GM06990 (cell line): ENCODE results near the gene SMARCAD1.
"Not testable (repeated sequence)": the region's sequence is repeated elsewhere in the genome, so short reads cannot be mapped to it uniquely, and the experiment has no call there.

Experiments used
- DNase-seq: peaks from one replicate; pipeline ENCODE4 v3.0.0-alpha.2; 2011; ENCODE audit not compliant: insufficient read length; ENCODE audit errors: extremely low read depth
- H3K27me3 ChIP-seq: replicated peaks from 2 replicates; pipeline ENCODE4 v1.6.0; 2011; ENCODE audit warnings: low read length; ENCODE audit not compliant: control insufficient read depth, insufficient read depth
- H3K36me3 ChIP-seq: 2 replicates; pipeline ENCODE4 v1.5.1; 2011; ENCODE audit warnings: low read length; ENCODE audit not compliant: control insufficient read depth, insufficient read depth
- H3K4me3 ChIP-seq: replicated peaks from 2 replicates; pipeline ENCODE4 v1.5.1; 2011; ENCODE audit warnings: low read depth, mild to moderate bottlenecking, control low read depth, low read length
- CTCF ChIP-seq: IDR thresholded peaks from 2 replicates; pipeline ENCODE4 v1.5.1; 2011; ENCODE audit warnings: low read length, control low read depth, mild to moderate bottlenecking, inconsistent platforms; ENCODE audit not compliant: insufficient read depth, poor library complexity, severe bottlenecking

SMARCAD1 gene

DNA sequence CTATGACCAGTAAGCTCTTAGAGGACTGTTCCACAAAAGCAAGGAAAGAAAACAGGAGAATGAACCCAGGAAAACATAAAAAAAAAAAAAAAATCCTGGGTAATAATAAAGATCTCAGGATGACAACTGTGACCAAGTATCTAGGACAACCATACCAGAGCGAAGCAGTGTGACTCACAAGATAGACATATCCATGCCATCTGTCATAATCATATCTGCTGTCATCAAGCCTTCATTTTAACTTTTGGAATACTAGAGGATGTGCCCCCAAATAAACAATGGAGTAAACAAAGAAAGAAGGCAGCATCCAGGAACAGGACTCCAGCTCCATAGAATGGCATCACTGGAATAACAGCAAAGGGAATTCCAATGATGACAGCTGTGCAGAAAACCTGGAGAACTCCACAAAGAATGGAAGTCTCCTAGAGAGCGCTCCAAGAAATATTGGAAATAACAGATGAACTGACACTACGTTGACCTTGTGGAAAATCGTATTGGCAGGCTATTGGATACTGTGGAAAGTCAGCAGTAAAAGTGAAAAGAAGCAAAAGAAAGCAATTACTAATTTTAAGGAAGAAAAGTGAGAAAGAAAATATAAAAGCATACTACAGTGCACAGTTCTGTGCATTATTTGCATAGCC is 99.7 kb downstream of the SMARCAD1 start:
- Histone ChIP-seq H3K27me3 (no peaks in the 10 kb centered on the region), H3K36me3 (no peaks in the 10 kb centered on the region), H3K4me3 (no peak overlapping the region)
- TF ChIP-seq CTCF: no peak
- DNase-seq: no peak

DNA sequence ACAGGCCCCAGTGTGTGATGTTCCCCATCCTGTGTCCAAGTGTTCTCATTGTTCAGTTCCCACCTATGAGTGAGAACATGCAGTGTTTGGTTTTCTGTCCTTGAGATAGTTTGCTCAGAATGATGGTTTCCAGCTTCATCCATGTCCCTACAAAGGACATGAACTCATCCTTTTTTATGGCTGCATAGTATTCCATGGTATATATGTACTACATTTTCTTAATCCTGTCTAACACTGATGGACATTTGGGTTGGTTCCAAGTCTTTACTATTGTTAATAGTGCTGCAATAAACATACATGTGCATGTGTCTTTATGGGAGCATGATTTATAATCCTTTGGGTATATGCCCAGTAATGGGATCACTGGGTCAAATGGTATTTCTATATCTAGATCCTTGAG is 112.3 kb downstream of the SMARCAD1 start:
- H3K27me3 ChIP-seq, H3K36me3 ChIP-seq, H3K4me3 ChIP-seq, DNase-seq: not testable (repeated sequence)

DNA sequence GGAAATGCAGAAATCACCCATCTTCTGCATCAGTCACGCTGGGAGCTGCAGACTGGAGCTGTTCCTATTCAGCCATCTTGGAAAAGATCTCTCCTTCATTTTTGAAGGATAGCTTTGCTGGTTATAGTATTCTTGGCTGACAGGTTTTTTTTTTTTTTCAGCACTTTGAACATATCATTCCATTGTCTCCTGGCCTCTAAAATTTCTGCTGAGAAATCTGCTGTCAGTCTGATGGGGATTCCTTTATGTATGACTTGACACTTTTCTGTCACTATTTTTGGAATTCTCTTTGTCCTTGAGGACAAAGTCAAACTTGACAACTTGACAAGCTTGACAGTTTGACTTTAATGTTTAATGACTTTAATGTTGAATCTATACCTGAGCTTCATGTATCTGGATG is 118.2 kb downstream of the SMARCAD1 start:
- DNase-seq: no peak
- no peaks in the 10 kb centered on the region for H3K27me3 ChIP-seq
- no peak overlapping the region for H3K4me3 ChIP-seq
- H3K36me3 ChIP-seq: no peaks in the 10 kb centered on the region
- no peak for TF ChIP-seq CTCF

GRCh38 chr4:94329933-94330332 is 122.3 kb downstream of the SMARCAD1 start:
- no peak for TF ChIP-seq CTCF
- H3K36me3 ChIP-seq: no peaks in the 10 kb centered on the region
- DNase-seq: no peak
- no peak overlapping the region for H3K4me3 ChIP-seq
- H3K27me3 ChIP-seq: no peaks in the 10 kb centered on the region

DNA sequence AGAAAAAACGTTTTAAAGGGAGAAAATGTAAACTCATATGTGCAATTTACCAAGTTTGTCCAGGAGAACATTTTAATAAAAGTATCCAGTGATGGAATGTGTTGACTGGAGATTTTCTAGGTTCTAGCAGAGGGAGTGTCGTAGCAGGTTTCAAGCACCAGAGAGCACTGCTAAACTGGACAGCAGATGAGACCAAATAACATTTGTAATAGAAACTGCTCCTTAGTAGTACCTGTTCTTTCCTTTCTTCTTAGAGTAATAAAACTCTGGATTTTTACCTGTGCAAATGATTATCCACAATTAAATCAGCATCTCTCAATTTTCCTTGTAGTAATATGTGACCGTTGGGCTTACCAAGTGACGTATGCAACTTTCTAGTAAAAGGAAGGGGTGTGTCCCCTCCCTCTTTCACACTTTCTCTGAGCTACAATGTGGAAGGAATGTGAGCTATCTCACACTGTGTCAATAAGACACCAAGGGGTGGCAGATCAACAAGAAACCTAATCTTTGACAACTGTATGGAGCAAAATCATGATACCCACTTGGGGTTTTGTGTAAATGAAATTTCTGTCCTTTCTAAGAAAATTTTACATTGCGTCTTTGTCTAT is 125.4 kb downstream of the SMARCAD1 start:
- no peaks in the 10 kb centered on the region for H3K36me3 ChIP-seq
- H3K4me3 ChIP-seq: no peak overlapping the region
- no peaks in the 10 kb centered on the region for H3K27me3 ChIP-seq
- no peak for DNase-seq
- TF ChIP-seq CTCF: no peak

- Histone ChIP-seq H3K4me3 (no peak overlapping the region), H3K27me3 (no peaks in the 10 kb centered on the region), H3K36me3 (no peaks in the 10 kb centered on the region)
- no peak for DNase-seq
- no peak for TF ChIP-seq CTCF
Observed at GRCh38 chr4:94333866-94334265, 126.2 kb downstream of the SMARCAD1 start.
